Epidermal melanocyte (primary cell): ENCODE data around the gene TNS1.

ENCODE experiments used
- DNase-seq: peaks from one replicate; pipeline ENCODE4 v3.0.0; 2011; ENCODE audit warnings: low spot score; ENCODE audit not compliant: insufficient read length

TNS1 gene

DNA sequence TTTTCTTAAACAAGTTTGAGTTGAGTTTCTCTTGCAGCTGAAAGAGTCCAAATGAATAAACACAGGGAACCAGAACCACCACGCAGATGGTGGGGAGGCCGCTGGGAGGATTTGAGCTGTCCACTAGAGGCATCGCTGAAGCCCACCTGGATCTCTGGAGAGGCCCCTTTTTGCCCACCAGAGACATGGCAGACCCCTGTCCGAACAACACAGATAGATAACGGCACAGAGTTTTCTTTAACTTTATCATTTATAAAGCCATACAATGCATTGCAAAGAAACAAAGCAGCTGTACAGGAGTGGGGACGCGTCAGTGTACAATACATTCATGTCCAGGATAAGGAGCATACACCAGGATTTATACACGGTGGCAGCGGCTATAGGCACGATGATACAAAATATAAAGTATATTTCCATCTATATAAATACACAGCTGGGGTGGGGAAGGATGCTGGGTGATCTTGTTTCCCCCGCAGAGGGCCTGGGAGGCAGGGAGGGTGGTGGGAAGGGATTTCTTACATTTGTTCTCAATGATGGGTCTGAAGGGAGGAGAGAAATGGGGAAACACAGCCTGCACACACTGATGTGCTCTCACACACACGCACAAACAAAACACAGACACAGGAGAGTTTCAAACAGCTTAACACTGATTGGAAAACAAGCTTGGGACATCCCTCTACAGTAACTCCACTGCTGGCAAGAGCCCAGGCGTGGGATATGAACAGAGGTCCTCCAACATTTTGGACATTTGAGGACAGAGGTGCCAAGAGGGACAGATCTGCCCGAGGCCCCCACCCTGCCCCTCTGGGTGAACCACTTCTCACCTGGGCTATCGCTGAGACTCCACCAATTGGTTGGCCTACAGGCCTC lies 203.0 kb downstream of the TNS1 start:
- DNase-seq = no peak

DNA sequence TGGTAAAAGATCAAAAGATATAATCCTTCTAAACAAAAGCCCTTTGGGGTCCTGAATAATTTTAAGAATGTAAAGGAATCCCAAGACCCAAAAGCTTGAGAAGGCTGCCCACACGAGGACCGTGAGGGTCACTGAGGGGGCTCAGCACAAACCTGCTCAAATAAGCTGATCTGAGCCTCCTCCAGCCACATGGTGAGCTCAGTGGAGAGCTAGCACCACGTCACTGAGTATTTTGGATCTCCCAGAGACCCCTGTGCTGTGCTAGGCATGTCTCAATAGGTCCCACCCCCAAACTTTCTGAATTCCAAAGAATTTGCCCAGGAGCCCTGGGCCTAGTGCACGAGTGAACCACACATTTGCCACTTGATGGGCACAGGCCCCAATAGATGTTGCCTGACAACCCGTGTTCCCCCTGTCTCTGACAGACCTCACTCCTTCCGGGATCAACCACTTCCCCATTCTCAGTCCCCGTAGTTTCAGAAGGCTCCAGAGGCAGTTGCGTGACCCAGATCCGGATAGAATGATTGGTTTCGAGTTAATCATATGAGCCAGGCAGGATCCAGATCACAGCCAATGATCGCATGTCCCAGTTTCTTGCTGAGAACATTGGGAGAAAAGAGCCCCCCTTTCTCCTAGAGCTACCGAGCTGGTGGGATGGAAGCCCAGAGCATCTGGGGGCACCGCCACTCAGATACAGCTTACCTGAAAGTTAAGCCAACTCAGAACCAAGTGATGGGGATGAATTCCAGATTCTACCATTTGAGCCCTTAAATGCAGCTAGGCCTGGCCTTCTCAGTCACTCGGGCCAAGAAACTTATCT lies 203.8 kb downstream of the TNS1 start:
- no peak for DNase-seq

GRCh38 chr2:217798191-217798590 lies 204.6 kb downstream of the TNS1 start:
- no peak for DNase-seq

GRCh38 chr2:217797661-217798069 lies 205.1 kb downstream of the TNS1 start:
- no peak for DNase-seq

- no peak for DNase-seq
These were observed 205.6 kb downstream of the TNS1 start for GRCh38 chr2:217797165-217797564.

DNA sequence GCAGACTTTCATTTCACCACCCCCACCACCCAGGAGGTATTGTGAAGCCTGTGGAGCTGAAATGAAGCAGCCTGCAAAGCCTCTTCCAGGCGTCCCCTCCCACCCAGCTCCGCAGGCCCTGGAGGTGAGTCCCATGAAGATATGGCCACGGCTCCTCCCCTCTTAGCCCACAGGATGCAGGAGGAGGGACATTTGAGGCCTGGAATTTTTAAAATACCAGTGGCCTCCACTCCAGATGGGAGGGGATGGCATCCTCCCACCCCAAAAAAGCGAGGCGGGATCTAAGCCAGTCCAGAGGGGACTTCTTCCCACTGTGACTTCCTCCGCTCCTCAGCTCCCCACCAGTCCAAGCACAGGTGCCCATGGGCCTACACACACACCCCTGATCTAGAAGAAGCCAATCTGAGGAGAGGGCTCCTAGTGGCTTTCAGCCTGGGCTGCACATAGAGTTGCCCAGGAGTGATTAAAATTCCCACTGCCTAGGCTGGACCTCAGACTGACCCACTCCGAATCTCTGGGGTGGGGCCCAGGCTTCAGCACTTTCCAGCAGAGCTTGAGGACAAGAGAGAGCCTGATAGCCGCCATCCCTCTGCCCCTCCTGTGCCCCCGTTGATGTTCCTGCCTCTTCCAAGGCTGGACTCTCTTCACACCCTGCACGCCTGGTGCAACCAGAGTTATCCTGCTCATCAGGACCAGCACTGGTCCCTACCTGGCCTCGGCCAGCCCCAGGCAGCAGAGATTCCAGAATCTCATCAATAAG lies 206.9 kb downstream of the TNS1 start:
- DNase-seq = no peak

DNA sequence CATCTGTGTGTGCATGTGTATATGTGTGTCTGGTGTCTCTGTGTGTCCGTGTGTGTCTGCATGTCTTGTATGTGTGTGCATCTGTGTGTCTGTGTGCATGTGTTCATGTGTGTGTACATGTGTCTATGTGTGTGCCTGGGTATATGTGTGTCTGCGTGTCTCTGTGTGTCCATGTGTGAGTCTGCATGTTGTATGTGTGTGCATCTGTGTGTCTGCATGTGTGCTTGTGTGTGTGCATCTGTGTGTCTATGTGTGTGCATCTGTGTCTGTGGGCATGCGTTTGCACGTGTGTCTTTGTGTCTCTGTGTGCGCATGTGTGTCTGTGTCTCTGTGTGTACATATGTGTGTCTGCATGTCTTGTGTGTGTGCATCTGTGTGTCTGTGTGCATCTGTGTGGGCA lies 207.7 kb downstream of the TNS1 start:
- no peak for DNase-seq

- no peak for DNase-seq
These were observed 208.4 kb downstream of the TNS1 start for GRCh38 chr2:217794133-217794986.

DNA sequence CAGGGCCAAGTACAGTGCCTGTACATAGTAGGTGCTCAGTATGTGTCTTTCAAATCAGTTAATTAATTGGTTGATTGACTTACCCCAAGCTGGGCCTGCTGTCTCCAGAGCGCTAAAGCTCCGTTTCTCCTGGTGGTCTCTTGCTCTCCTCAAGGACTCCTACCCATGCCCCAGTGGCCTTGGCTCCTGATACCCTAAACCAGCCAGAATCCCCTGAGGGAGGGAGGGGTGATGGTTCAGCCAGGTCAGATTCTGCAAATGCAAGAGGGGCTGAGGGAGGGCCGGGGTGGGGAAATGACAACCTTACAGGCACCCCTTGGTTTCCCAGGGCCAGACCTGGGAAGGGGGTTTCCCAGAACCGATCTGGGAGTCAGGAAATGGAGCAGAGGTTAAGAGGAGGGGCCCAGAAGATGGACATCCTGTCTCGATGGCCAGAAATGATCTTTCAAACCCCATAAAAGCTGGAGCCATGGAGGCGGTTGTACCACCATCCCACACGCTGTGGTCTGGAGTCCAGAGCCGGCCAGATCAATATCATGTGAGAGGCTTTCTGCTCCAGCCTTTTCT lies 209.1 kb downstream of the TNS1 start:
- DNase-seq = no peak

GRCh38 chr2:217792626-217793527 lies 209.9 kb downstream of the TNS1 start:
- DNase-seq = no peak

- DNase-seq = no peak
These were observed 211.2 kb downstream of the TNS1 start for GRCh38 chr2:217791551-217791950.

GRCh38 chr2:217790681-217791392 lies 212.0 kb downstream of the TNS1 start:
- no peak for DNase-seq

GRCh38 chr2:217790195-217790594 lies 212.6 kb downstream of the TNS1 start:
- no peak for DNase-seq

- DNase-seq = no peak
These were observed 213.0 kb downstream of the TNS1 start for GRCh38 chr2:217789736-217790181.

- peak; percentile 54 for DNase-seq
These were observed 213.6 kb downstream of the TNS1 start for GRCh38 chr2:217789003-217789735.

- DNase-seq = no peak
These were observed 214.2 kb downstream of the TNS1 start for GRCh38 chr2:217788669-217789002.

DNA sequence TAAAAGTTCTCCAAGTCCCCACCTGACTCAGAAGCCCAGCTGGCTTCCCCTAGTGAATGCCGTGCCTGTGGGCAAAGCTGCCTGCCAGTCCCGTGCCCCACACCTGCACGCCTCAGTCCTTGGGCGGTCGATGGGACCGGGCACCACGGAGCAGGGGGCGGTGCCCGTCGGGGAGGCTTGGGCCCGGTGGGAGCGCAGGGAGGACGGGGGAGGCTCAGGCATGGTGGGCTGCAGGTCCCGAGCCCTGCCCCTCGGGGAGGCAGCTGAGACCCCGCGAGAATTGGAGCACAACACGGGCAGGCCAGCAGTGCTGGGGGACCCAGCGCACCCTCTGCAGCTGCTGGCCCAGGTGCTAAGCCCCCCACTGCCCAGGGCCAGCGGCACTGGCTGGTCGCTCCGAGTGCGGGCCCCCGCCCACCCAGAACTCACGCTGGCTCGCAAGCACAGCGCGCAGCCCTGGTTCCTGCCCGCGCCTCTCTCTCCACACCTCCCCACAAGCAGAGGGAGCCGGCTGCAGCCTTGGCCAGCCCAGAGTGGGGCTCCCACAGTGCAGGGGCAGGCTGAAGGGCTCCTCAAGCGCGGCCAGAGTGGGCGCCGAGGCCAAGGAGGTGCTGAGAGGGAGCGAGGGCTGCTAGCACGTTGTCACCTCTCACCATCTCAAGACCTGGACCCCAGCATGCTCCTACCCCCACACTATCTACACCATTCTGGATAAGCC lies 215.5 kb downstream of the TNS1 start:
- no peak for DNase-seq
